Omental fat pad (tissue), 4 donors: ENCODE results near the gene MYADM. TPM values are rescaled to one million over a fixed set of nuclear protein-coding genes. Genes with fewer than 3 reads are reported as not detected.

Experiments
- ATAC-seq: fragments of 150-250 bp; one replicate; pipeline ENCODE4 v1.9.1; 2016; ENCODE audit warnings: mild to moderate bottlenecking, moderate library complexity; ENCODE audit not compliant: low FRiP score
- DNase-seq: peaks from one replicate; pipeline ENCODE4 v3.0.0-alpha.2; 2019; ENCODE audit warnings: low spot score
- CTCF ChIP-seq, 3 donors: fragments of 450-650 bp; IDR thresholded peaks; one replicate each; pipeline ENCODE4 v1.5.1; 2016 to 2017; ENCODE audit warnings: antibody characterized with exemption in 3 of 3, mild to moderate bottlenecking in 3 of 3, moderate library complexity in 2 of 3
- total RNA-seq, 4 donors: library from RNA; depleted of rRNA; stranded (reverse); fragments of >200 nt; gene quantifications; one replicate each; pipeline ENCODE4 v1.1.0, GENCODE V29; 2016

MYADM gene
- total RNA-seq, 4 donors from 2014 or later: 50.6 to 346 (median 97.8) TPM

- no peak for TF ChIP-seq CTCF (IDR thresholded peaks at IDR 0.05)
- DNase-seq: no peak
- no peak for ATAC-seq
These were observed 48.3 kb downstream of the MYADM start for GRCh38 chr19:53916004-53916403.

GRCh38 chr19:53917356-53917755 lies 49.7 kb downstream of the MYADM start:
- DNase-seq: no peak
- TF ChIP-seq CTCF (IDR thresholded peaks at IDR 0.05): no peak
- ATAC-seq: no peak

Other genes with a start within 250 kb of the MYADM start
- gene DPRX, start 235.9 kb upstream of the MYADM start, total RNA-seq: not detected
- gene NLRP12, start 43.6 kb upstream of the MYADM start, total RNA-seq: 1 to 10 TPM in 3 of 4 donors, under 1 TPM in 1; 0.46 to 9.6 (median 1.6) TPM
- not detected for gene PRKCG, start 14.3 kb downstream of the MYADM start, total RNA-seq
- not detected for gene CACNG7, start 41.4 kb downstream of the MYADM start, total RNA-seq
- gene CACNG8, start 95.1 kb downstream of the MYADM start, total RNA-seq: not detected
- gene CACNG6, start 123.8 kb downstream of the MYADM start, total RNA-seq: not detected
- not detected for gene VSTM1, start 196.0 kb downstream of the MYADM start, total RNA-seq
- gene TARM1, start 213.5 kb downstream of the MYADM start, total RNA-seq: not detected
- 1 to 10 TPM; 1.3 to 8.3 (median 5.5) TPM for gene OSCAR, start 232.9 kb downstream of the MYADM start, total RNA-seq
- gene NDUFA3, start 235.0 kb downstream of the MYADM start, total RNA-seq: 10 to 100 TPM in 3 of 4 donors, 1 to 10 TPM in 1; 7.1 to 33.0 (median 28.6) TPM
- gene TFPT, start 247.8 kb downstream of the MYADM start, total RNA-seq: 10 to 100 TPM in 3 of 4 donors, 1 to 10 TPM in 1; 9.7 to 19.9 (median 15.6) TPM
- 10 to 100 TPM; 33.8 to 50.1 (median 39.7) TPM for gene PRPF31, start 247.9 kb downstream of the MYADM start, total RNA-seq